IMR-90 (cell line): Measurements from ENCODE around the gene TENM4. TPM values are rescaled to one million over a fixed set of nuclear protein-coding genes. Genes with fewer than 3 reads are reported as not detected.

Experiments
- ATAC-seq: fragments of 200-7000 bp; cut with Tn5 transposase; 2 replicates; pipeline ENCODE4 v1.9.1; 2020; ENCODE audit warnings: low read depth, mild to moderate bottlenecking, moderate library complexity
- BruUV-seq: library from RNA; stranded (reverse); fragments of 400-500 nt; replicated peaks from 2 replicates; lab custom pipeline; 2021; lab: Mats Ljungman, UMichigan
- CTCF ChIA-PET: fragments of 300-600 bp; formaldehyde crosslinking; extraction: SDS; loops from one replicate; lab custom pipeline; 2021; ENCODE audit warnings: antibody characterized with exemption; lab: Yijun Ruan, JAX
- POLR2A ChIA-PET: fragments of 300-600 bp; sonication (Branson Sonifier 250); formaldehyde crosslinking; loops from one replicate; lab custom pipeline; 2022; ENCODE audit warnings: antibody characterized with exemption; ENCODE audit not compliant: unreplicated experiment; lab: Charles Lee
- DNase-seq: peaks from one replicate; pipeline ENCODE4 v3.0.0; 2013
- H2AFZ ChIP-seq: replicated peaks from 2 replicates; pipeline ENCODE3; 2013; ENCODE audit warnings: low read length, mild to moderate bottlenecking; ENCODE audit not compliant: poor library complexity
- H2AK5ac ChIP-seq: 2 replicates; pipeline ENCODE4 v1.6.1; 2013; ENCODE audit warnings: low read depth, low read length, inconsistent platforms
- H2AK9ac ChIP-seq: replicated peaks from 2 replicates; pipeline ENCODE3; 2013; ENCODE audit warnings: mild to moderate bottlenecking, low read depth, low read length, moderate library complexity; ENCODE audit not compliant: poor library complexity
- H2BK120ac ChIP-seq: 2 replicates; pipeline ENCODE4 v1.6.1; 2013; ENCODE audit warnings: low read depth, low read length, inconsistent platforms
- H2BK15ac ChIP-seq: 3 replicates; pipeline ENCODE4 v1.6.1; 2013; ENCODE audit warnings: low read depth, low read length, inconsistent platforms
- H2BK20ac ChIP-seq: 2 replicates; pipeline ENCODE4 v1.6.1; 2013; ENCODE audit warnings: low read depth, mild to moderate bottlenecking, inconsistent platforms, low read length, moderate library complexity
- H2BK5ac ChIP-seq: 2 replicates; pipeline ENCODE4 v1.6.1; 2013; ENCODE audit warnings: mild to moderate bottlenecking, low read depth, low read length, inconsistent platforms; ENCODE audit not compliant: poor library complexity, severe bottlenecking
- H3K14ac ChIP-seq: replicated peaks from 2 replicates; pipeline ENCODE4 v1.6.1; 2013; ENCODE audit warnings: low read depth, low read length, inconsistent platforms
- H3K18ac ChIP-seq: 2 replicates; pipeline ENCODE4 v1.6.1; 2013; ENCODE audit warnings: low read depth, low read length, control low read depth
- H3K23ac ChIP-seq: 2 replicates; pipeline ENCODE4 v1.6.1; 2013; ENCODE audit warnings: low read depth, low read length, inconsistent platforms
- H3K27ac ChIP-seq: 2 replicates; pipeline ENCODE4 v1.5.1; 2013; ENCODE audit warnings: mild to moderate bottlenecking, control low read depth, low read length; ENCODE audit not compliant: insufficient read depth
- H3K27me3 ChIP-seq: 2 replicates; pipeline ENCODE4 v1.6.1; 2013; ENCODE audit warnings: low read length; ENCODE audit not compliant: control insufficient read depth, insufficient read depth
- H3K36me3 ChIP-seq: 2 replicates; pipeline ENCODE4 v1.6.1; 2013; ENCODE audit warnings: low read length, mixed read lengths; ENCODE audit not compliant: control insufficient read depth, insufficient read depth
- H3K4ac ChIP-seq: 2 replicates; pipeline ENCODE4 v1.6.1; 2013; ENCODE audit warnings: low read depth, low read length, inconsistent platforms
- H3K4me1 ChIP-seq: 2 replicates; pipeline ENCODE4 v1.6.1; 2013; ENCODE audit warnings: low read length, mixed read lengths; ENCODE audit not compliant: control insufficient read depth, insufficient read depth
- H3K4me2 ChIP-seq: 2 replicates; pipeline ENCODE4 v1.6.1; 2013; ENCODE audit warnings: low read depth, mild to moderate bottlenecking, control low read depth, low read length, moderate library complexity
- H3K4me3 ChIP-seq: 2 replicates; pipeline ENCODE4 v1.5.1; 2013; ENCODE audit warnings: low read depth, mild to moderate bottlenecking, control low read depth, low read length, moderate library complexity; ENCODE audit not compliant: insufficient read depth
- H3K56ac ChIP-seq: 2 replicates; pipeline ENCODE4 v1.6.1; 2013; ENCODE audit warnings: low read length, inconsistent platforms; ENCODE audit not compliant: insufficient read depth; ENCODE audit errors: extremely low read depth
- H3K79me1 ChIP-seq, 2 experiments: 2 replicates each; pipeline ENCODE4 v1.6.1; 2013; ENCODE audit warnings: low read length in 2 of 2, inconsistent platforms in 1 of 2, low read depth in 1 of 2
- H3K9ac ChIP-seq: 2 replicates; pipeline ENCODE4 v1.6.1; 2013; ENCODE audit warnings: low read depth, low read length, control low read depth
- H3K9me1 ChIP-seq: 2 replicates; pipeline ENCODE4 v1.6.1; 2013; ENCODE audit warnings: low read length, inconsistent platforms; ENCODE audit not compliant: insufficient read depth
- H3K9me3 ChIP-seq: 2 replicates; pipeline ENCODE4 v1.6.1; 2013; ENCODE audit warnings: low read length; ENCODE audit not compliant: control insufficient read depth, insufficient read depth
- H4K20me1 ChIP-seq: 2 replicates; pipeline ENCODE4 v1.6.1; 2013; ENCODE audit warnings: low read length, inconsistent platforms; ENCODE audit not compliant: insufficient read depth
- H4K5ac ChIP-seq: 2 replicates; pipeline ENCODE4 v1.6.1; 2013; ENCODE audit warnings: mild to moderate bottlenecking, low read depth, low read length, control low read depth
- H4K8ac ChIP-seq, 2 experiments: 2 replicates each; pipeline ENCODE4 v1.6.1; 2013; ENCODE audit warnings: low read depth in 2 of 2, low read length in 2 of 2, control low read depth in 1 of 2, inconsistent platforms in 1 of 2
- H4K91ac ChIP-seq: 2 replicates; pipeline ENCODE4 v1.6.1; 2013; ENCODE audit warnings: low read depth, low read length, inconsistent platforms; ENCODE audit not compliant: insufficient read depth
- BHLHE40 ChIP-seq: fragments of 150-350 bp; IDR thresholded peaks from 2 replicates; pipeline ENCODE4 v1.6.1; 2016; ENCODE audit warnings: mild to moderate bottlenecking, low read depth, low read length
- CEBPB ChIP-seq: IDR thresholded peaks from 2 replicates; pipeline ENCODE4 v1.6.1; 2012; ENCODE audit warnings: low read depth, low read length, improper control_type of control experiment
- ELK1 ChIP-seq: fragments of 150-350 bp; IDR thresholded peaks from 2 replicates; pipeline ENCODE4 v1.6.1; 2016; ENCODE audit warnings: low read depth, mild to moderate bottlenecking, low read length, moderate library complexity, borderline replicate concordance
- FOS ChIP-seq: fragments of 150-350 bp; IDR thresholded peaks from 2 replicates; pipeline ENCODE4 v1.6.1; 2016; ENCODE audit warnings: low read depth, low read length
- NFE2L2 ChIP-seq: fragments of 150-350 bp; IDR thresholded peaks from 2 replicates; pipeline ENCODE4 v1.6.1; 2016; ENCODE audit warnings: low read depth, mild to moderate bottlenecking, low read length
- RCOR1 ChIP-seq: IDR thresholded peaks from 2 replicates; pipeline ENCODE4 v1.6.1; 2012; ENCODE audit warnings: mild to moderate bottlenecking, low read length, improper control_type of control experiment; ENCODE audit not compliant: insufficient replicate concordance
- RFX5 ChIP-seq: IDR thresholded peaks from 2 replicates; pipeline ENCODE4 v1.8.0; 2012; ENCODE audit warnings: low read depth, mild to moderate bottlenecking, low read length, moderate library complexity
- SMC3 ChIP-seq: fragments of 150-350 bp; IDR thresholded peaks from 2 replicates; pipeline ENCODE4 v1.6.1; 2016; ENCODE audit warnings: low read depth, mild to moderate bottlenecking, antibody characterized with exemption, low read length, moderate library complexity
- USF2 ChIP-seq: fragments of 150-350 bp; IDR thresholded peaks from 2 replicates; pipeline ENCODE4 v1.6.1; 2017; ENCODE audit warnings: mild to moderate bottlenecking, antibody characterized with exemption, low read length, low read depth
- WGBS, 2 experiments: methylation state at CpG; one replicate each; pipeline versions ENCODE4 v1.1.5 to v1.1.7; 2013; ENCODE audit warnings: missing lambda C conversion rate in 2 of 2; ENCODE audit not compliant: insufficient read length in 1 of 2; ENCODE audit errors: extremely low coverage in 2 of 2; 5-methylcytosine and 5-hydroxymethylcytosine counted together
- dilution Hi-C: fragments of 300-500 bp; cut with HindIII; formaldehyde crosslinking; loops from one replicate; pipeline ENCODE4 v1.14.3; 2018; ENCODE audit warnings: low sequenced_read_pairs; ENCODE audit not compliant: unreplicated experiment
- in situ Hi-C: fragments of 300-500 bp; cut with MboI; formaldehyde crosslinking; loops from 3 replicates; pipeline ENCODE4 v1.14.3; 2019; ENCODE audit warnings: low sequenced_read_pairs, inconsistent platforms, mixed read lengths
- intact Hi-C: fragments of 100-400 bp; cut with micrococcal nuclease; formaldehyde crosslinking; loops from 2 replicates; pipeline ENCODE4 v1.10.0; 2022
- polyA plus RNA-seq, 3 experiments: library from polyadenylated mRNA; depleted of rRNA; stranded (reverse); fragments of >200 nt; gene quantifications; 2 replicates each; pipeline ENCODE4 v1.2.3, GENCODE V29; 2012; ENCODE audit warnings: low replicate concordance in 1 of 3
- total RNA-seq: library from RNA; depleted of rRNA; stranded (reverse); fragments of >200 nt; gene quantifications from 2 replicates; pipeline ENCODE4 v1.2.3, GENCODE V29; 2012

TENM4 gene
- total and polyA plus RNA-seq, 2 of the 4 experiments (the other 2 are of a cell fraction) = 7.4 to 9.0 TPM

GRCh38 chr11:79417069-79417920, 23.5 kb downstream of the TENM4 start:
- H3K79me1 ChIP-seq = peaks cover 7 to 44% of the 10 kb centered on the region in 2 experiments; a peak in 3 of 4 replicates
- intact Hi-C loops = no loop called here
- H3K18ac ChIP-seq = no peak overlapping the region; the same call in 1 of the 2 replicates
- dilution Hi-C loops = no loop called here
- H4K8ac ChIP-seq = no peak overlapping the region
- H3K9ac ChIP-seq = no peak overlapping the region
- no peaks in the 10 kb centered on the region for H3K36me3 ChIP-seq
- H3K4me2 ChIP-seq = no peak overlapping the region
- 0 out of 2 replicates have a peak overlapping the region, but pooled peaks have one; percentile 0 for H4K91ac ChIP-seq
- peaks cover 19% of the 10 kb centered on the region for H3K9me1 ChIP-seq
- no peak overlapping the region for H4K5ac ChIP-seq
- H3K14ac ChIP-seq = no peak overlapping the region
- ATAC-seq (no peak), DNase-seq (peak; percentile 28)
- H3K4ac ChIP-seq = peak overlapping the region; percentile 48; the same call in 1 of the 2 replicates
- peak overlapping the region; percentile 46; the same call in 1 of the 2 replicates for H2AK5ac ChIP-seq
- in situ Hi-C loops = no loop called here
- CTCF ChIA-PET = interaction anchor here (0.7 kb wide), 1 partner anchor 180 kb away, joined by 4 read pairs; no protein-coding TSS in a partner anchor
- no peak overlapping the region for H2BK20ac ChIP-seq
- H3K4me1 ChIP-seq = peaks cover 24% of the 10 kb centered on the region
- no peak overlapping the region for H3K23ac ChIP-seq
- POLR2A ChIA-PET = no interaction called here
- H3K4me3 ChIP-seq = no peak overlapping the region
- peaks cover 3% of the 10 kb centered on the region; the same call in 1 of the 2 replicates for H4K20me1 ChIP-seq
- no peak overlapping the region for H3K56ac ChIP-seq
- BruUV-seq = no TSS peak
- no peaks in the 10 kb centered on the region for H3K27me3 ChIP-seq
- H2BK120ac ChIP-seq = peak overlapping the region; percentile 70
- peak overlapping the region; percentile 49; the same call in 1 of the 3 replicates for H2BK15ac ChIP-seq
- no peak for TF ChIP-seq FOS
- no peak for TF ChIP-seq SMC3
- no peak for TF ChIP-seq ELK1
- no peak for TF ChIP-seq NFE2L2
- no peak for TF ChIP-seq RCOR1
- TF ChIP-seq CEBPB = peak; percentile 2; the same call in 1 of the 2 replicates
- TF ChIP-seq USF2 = no peak
- no peak for TF ChIP-seq BHLHE40
- no peak for TF ChIP-seq RFX5
- no peak overlapping the region for H2AFZ ChIP-seq
- H2AK9ac ChIP-seq = no peak overlapping the region
- no peak overlapping the region for H2BK5ac ChIP-seq
- no CpG with 5 or more reads among the region's 6 CpGs for WGBS, 2 experiments
- no peaks in the 10 kb centered on the region for H3K9me3 ChIP-seq
- no peak overlapping the region for H3K27ac ChIP-seq
